Panc1 (cell line): ENCODE measurements around the gene DGLUCY.

Experiments
- POLR2AphosphoS5 ChIP-seq: IDR thresholded peaks from 2 replicates; pipeline ENCODE4 v1.6.1; 2012; ENCODE audit warnings: mild to moderate bottlenecking, low read depth, low read length, moderate library complexity
- TCF7L2 ChIP-seq: IDR thresholded peaks from 2 replicates; pipeline ENCODE4 v1.6.1; 2011; ENCODE audit warnings: mild to moderate bottlenecking, low read depth, low read length, inconsistent platforms

DNA sequence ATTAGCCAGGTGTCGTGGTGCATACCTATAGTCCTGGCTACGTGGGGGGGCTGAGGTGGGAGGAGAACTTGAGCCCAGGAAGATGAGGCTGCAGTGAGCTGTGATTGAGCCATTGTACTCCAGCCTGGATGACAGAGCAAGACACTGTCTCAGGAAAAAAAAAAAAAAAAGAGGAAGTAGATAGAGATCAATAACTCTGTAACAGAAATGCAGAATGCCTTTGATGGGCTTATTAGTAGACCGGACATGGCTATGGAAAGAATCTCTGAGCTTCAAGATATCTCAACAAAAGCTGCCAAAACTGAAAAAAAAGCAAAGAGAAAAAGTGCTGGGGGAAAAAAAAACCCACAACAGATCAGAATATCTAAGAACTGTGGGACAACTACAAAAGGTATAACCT is 93.1 kb downstream of the DGLUCY start:
- TF ChIP-seq POLR2AphosphoS5 (no peak), TCF7L2 (no peak)
